GM18868 (cell line): Measurements from ENCODE around the gene KRTAP10-2.

Experiments
- ATAC-seq: cut with Tn5 transposase; IDR thresholded peaks from one replicate; pipeline ENCODE4 v1.9.1; 2021; ENCODE audit warnings: mild to moderate bottlenecking, moderate library complexity; ENCODE audit not compliant: unreplicated experiment

Gene KRTAP10-2

GRCh38 chr21:44527156-44527982 lies 23.9 kb downstream of the KRTAP10-2 start:
- no peak for ATAC-seq

GRCh38 chr21:44526096-44526997 lies 25.0 kb downstream of the KRTAP10-2 start:
- ATAC-seq, result no peak

GRCh38 chr21:44525391-44526095 lies 25.8 kb downstream of the KRTAP10-2 start:
- no peak for ATAC-seq

GRCh38 chr21:44524414-44525371 lies 26.6 kb downstream of the KRTAP10-2 start:
- ATAC-seq, result no peak

- no peak for ATAC-seq
These were observed 27.5 kb downstream of the KRTAP10-2 start for GRCh38 chr21:44523567-44524413.

DNA sequence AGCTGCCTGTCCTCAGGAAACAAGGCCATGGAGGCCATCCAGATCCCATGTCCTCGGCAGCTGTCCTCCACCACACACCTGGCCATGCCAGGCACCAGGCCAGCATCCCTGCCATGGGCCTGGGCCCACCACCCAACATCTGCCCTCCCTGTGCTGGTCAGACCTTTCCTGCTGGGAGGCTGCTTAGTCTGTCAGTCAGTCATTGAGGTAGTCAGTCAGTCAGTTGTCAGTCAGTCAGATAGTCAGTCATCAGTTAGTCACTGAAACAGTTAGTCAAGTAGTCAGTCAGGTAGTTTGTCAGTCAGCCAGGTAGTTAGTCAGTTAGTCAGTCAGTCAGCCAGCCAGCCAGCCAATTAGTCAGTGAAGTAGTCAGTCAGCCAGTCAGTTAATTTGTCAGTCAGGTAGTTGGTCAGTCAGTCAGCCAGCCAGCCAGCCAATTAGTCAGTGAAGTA lies 28.5 kb downstream of the KRTAP10-2 start:
- ATAC-seq, result no peak

DNA sequence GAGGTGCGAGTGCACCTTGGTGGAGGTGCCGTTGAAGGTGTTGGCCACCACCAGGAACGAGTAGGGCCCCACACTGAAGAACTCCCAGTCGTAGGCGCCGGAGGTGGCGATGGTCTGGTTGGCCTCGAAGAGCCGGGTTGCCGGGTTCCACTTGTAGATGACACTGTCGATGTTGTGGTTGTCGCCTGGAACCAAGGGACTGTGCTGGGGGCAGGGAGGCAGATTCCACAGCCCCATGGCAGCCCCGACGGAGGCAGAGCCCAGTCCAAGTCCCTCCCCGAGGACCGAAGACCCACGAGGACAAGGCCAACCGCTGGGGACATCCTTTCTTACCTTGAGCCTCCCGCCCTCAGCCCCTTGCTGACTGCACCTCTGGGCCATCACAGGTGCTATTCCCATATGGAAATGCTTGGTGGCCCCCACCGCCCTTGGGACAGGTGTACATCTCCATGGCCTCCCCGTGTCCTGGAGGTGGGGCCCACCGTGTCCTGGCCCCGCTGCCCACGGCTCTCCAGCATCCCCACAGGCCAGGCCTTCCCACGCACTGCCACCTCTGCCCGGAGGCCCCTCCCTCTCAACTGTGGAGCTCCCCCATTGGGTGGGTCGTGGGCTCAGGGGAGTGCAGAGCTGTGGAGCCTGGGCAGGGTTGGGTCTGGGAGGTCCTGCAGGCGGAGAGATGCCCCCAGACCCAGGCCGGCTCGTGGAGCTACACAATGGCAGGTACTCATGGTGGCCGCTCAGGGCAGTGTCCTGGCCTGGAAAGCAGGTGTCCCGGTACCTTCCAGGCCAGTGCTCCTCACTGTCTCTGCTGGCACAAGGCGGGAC lies 29.2 kb downstream of the KRTAP10-2 start:
- ATAC-seq, result no peak

- no peak for ATAC-seq
These were observed 29.9 kb downstream of the KRTAP10-2 start for GRCh38 chr21:44521301-44521927.

DNA sequence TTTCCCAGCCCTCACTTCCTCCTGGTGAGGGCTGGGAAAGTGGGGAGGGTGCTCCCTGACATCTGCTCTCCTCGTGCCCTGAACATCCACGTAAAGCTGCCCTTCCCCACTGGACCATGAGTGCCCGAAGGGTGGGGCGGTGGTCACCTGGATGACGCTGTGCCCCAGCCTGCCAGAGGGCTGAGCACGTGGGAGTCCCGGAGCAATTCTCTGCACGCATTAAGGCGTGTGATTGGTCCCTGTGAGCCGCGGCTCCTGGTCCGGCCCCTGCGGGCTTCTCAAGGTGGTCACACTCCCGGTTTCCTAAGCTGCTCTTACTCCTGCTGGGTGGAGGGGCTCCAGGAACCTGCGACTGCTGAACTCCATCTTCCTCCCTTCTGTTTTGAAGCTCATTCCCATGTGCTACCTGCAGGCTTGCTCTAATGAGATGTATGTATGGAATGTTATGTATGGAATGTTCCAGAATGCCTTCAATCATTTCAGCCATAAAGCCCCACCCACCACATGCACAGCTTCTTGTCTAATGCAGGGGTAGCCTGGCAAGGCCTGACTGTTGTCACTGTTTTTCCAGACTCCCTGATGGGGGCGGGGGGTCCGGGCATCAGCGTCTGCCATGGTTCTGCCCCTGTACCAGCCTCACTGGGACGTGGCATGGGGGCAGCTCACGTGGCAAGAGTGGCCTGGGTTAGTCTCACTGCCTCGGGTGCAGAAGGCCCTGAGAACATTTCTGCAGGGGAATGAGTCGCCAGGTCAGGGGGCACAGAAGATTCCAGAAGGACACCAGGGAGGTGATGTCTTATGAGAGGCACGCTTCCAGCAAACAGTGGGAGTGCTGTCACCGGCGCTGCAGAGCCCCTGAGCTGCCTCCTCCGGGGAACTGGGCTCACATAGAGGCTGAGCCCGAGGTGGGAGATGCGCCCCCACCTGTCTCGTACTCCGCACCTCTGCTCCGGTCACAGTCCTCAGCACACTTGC lies 30.7 kb downstream of the KRTAP10-2 start:
- ATAC-seq, result no peak

- ATAC-seq, result no peak
These were observed 31.7 kb downstream of the KRTAP10-2 start for GRCh38 chr21:44519346-44520325.

DNA sequence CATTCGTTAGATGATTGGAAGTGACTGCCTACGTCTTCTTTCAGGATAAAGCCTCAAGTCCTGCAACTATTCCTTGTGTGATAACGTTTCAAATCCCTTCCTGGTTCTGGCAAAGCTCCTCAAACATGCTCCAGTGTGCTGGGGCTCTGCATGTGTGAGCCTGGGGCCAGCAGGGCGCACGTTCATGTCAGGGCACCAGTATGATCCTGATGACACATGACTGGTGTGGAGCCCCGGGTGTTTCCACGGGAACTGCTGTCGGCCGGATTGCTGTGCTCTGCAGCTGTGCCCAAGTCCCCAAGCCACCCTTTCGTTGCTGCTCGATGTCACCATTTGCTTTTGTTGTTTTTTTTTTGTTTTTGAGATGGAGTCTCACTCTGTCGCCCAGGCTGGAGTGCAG lies 32.6 kb downstream of the KRTAP10-2 start:
- no peak for ATAC-seq

DNA sequence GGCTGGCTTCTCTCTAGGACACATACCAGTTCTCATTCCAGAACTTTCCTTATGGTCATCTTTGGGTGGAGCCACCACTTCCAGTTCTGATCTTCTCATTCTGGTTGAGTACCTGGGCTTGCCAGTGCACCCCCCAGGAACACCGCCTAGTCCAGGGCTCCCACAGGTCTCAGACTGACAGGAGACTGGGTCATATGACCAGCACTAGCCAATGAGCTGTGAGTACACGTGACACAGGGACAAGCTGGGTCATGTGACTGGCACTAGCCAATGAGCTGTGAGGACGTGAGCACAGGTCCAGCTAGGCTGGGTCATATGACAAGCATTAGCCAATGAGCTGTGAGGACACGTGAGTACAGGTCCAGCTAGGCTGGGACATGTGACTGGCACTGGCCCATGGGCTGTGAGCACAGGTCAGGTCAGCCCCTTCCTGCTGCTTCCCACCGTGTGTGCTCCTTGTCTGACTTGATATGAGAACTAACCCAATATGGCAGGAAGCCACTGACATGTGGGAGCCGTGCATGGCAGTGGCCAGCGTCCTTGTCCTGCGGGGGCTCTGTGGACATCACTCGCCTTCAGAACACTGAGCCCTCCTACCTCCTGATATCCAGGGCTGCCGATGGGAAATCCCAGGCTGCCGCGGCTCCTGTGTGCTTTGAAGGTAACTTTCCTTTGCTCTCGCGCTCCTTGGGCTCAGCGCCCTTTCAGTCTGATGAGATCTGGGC lies 34.0 kb downstream of the KRTAP10-2 start:
- no peak for ATAC-seq

- ATAC-seq, result no peak
These were observed 34.5 kb downstream of the KRTAP10-2 start for GRCh38 chr21:44516828-44517174.

- no peak for ATAC-seq
These were observed 35.0 kb downstream of the KRTAP10-2 start for GRCh38 chr21:44516342-44516741.
